Keratinocyte (primary cell): Measurements from ENCODE around the gene HNRNPLL. TPM values are rescaled to one million over a fixed set of nuclear protein-coding genes. Genes with fewer than 3 reads are reported as not detected.

Source experiments
- DNase-seq: peaks from one replicate; pipeline ENCODE4 v3.0.0-alpha.2; 2011; ENCODE audit warnings: low read depth, missing footprints, low spot score
- FAIRE-seq: peaks from 2 replicates; lab custom pipeline; 2011; peaks lifted over from hg19 to GRCh38; lab: Jason Lieb, UNC
- H2AFZ ChIP-seq: 2 replicates; pipeline ENCODE4 v1.6.0; 2012; ENCODE audit warnings: low read length, control low read depth, inconsistent platforms; ENCODE audit not compliant: control insufficient read depth
- H3K27ac ChIP-seq: 2 replicates; pipeline ENCODE4 v1.5.1; 2011; ENCODE audit warnings: low read length; ENCODE audit not compliant: control insufficient read depth, insufficient read depth
- H3K27me3 ChIP-seq: 3 replicates; pipeline ENCODE4 v1.6.0; 2011; ENCODE audit warnings: low read length; ENCODE audit not compliant: control insufficient read depth, insufficient read depth; ENCODE audit errors: extremely low read depth
- H3K36me3 ChIP-seq, 2 experiments: 2 replicates in 1 of 2; 3 replicates in 1 of 2; pipeline ENCODE4 v1.5.1; 2011; ENCODE audit warnings: low read length in 2 of 2, mild to moderate bottlenecking in 1 of 2; ENCODE audit not compliant: control insufficient read depth in 2 of 2, insufficient read depth in 2 of 2; ENCODE audit errors: extremely low read depth in 1 of 2
- H3K4me1 ChIP-seq: 3 replicates; pipeline ENCODE4 v1.5.1; 2011; ENCODE audit warnings: low read length; ENCODE audit not compliant: control insufficient read depth, insufficient read depth; ENCODE audit errors: extremely low read depth
- H3K4me2 ChIP-seq: 3 replicates; pipeline ENCODE4 v1.6.0; 2011; ENCODE audit warnings: low read depth, low read length; ENCODE audit not compliant: control insufficient read depth, insufficient read depth; ENCODE audit errors: extremely low read depth
- H3K4me3 ChIP-seq, 3 experiments: fragments of 200-600 bp in 1 of 3; sonication (generic) in 1 of 3; 2 replicates in 2 of 3; 3 replicates in 1 of 3; pipeline ENCODE4 v1.5.1; 2011 to 2016; ENCODE audit warnings: low read length in 3 of 3, mild to moderate bottlenecking in 3 of 3, control low read depth in 2 of 3, inconsistent platforms in 1 of 3, low read depth in 1 of 3, mixed read lengths in 1 of 3, mixed run types in 1 of 3, moderate library complexity in 1 of 3; ENCODE audit not compliant: control insufficient read depth in 2 of 3, insufficient read depth in 2 of 3; ENCODE audit errors: extremely low read depth in 1 of 3
- H3K79me2 ChIP-seq: 2 replicates; pipeline ENCODE4 v1.6.0; 2012; ENCODE audit warnings: low read length; ENCODE audit not compliant: control insufficient read depth, insufficient read depth
- H3K9ac ChIP-seq: 3 replicates; pipeline ENCODE4 v1.6.0; 2011; ENCODE audit warnings: low read length; ENCODE audit not compliant: control insufficient read depth, insufficient read depth; ENCODE audit errors: extremely low read depth
- H3K9me1 ChIP-seq: 3 replicates; pipeline ENCODE4 v1.6.0; 2011; ENCODE audit warnings: low read length; ENCODE audit not compliant: control insufficient read depth, insufficient read depth; ENCODE audit errors: extremely low read depth
- H3K9me3 ChIP-seq: 2 replicates; pipeline ENCODE4 v1.5.1; 2012; ENCODE audit warnings: low read depth, low read length; ENCODE audit not compliant: control insufficient read depth
- H4K20me1 ChIP-seq: 3 replicates; pipeline ENCODE4 v1.6.0; 2011; ENCODE audit warnings: low read length; ENCODE audit not compliant: control insufficient read depth, insufficient read depth; ENCODE audit errors: extremely low read depth
- EZH2 ChIP-seq: IDR thresholded peaks from one replicate; pipeline ENCODE4 v1.6.1; 2012; ENCODE audit warnings: inconsistent platforms, mild to moderate bottlenecking, low read length, moderate library complexity
- dilution Hi-C: fragments of 300-500 bp; cut with MboI; formaldehyde crosslinking; loops from one replicate; pipeline ENCODE4 v1.7.0; 2020; ENCODE audit warnings: low sequenced_read_pairs; ENCODE audit not compliant: extremely low pct_ligation_motif_present
- polyA plus RNA-seq, 5 experiments: library from polyadenylated mRNA; depleted of rRNA in 3 of 5; stranded (reverse) in 3 of 5; stranded (forward) in 1 of 5; unstranded in 1 of 5; fragments of >200 nt; gene quantifications; 1 replicate in 1 of 5; 2 replicates in 3 of 5; 3 replicates in 1 of 5; pipeline versions ENCODE4 v1.2.1 to v1.2.3, GENCODE V29; 2011 to 2012; ENCODE audit warnings: missing spikeins in 2 of 5, low read depth in 1 of 5, low replicate concordance in 1 of 5
- TF ChIP-seq, protein P1 (sequence below), 3 experiments: IDR thresholded peaks in 1 of 3; conservative IDR thresholded peaks in 1 of 3; optimal IDR thresholded peaks in 1 of 3; 2 replicates in 2 of 3; 3 replicates in 1 of 3; pipeline versions ENCODE3 to v1.5.1; 2011; ENCODE audit warnings: low read length in 3 of 3, mild to moderate bottlenecking in 3 of 3, moderate library complexity in 2 of 3, control low read depth in 1 of 3, inconsistent platforms in 1 of 3; ENCODE audit not compliant: insufficient read depth in 2 of 3; ENCODE audit errors: extremely low read depth in 1 of 3

Gene HNRNPLL
- polyA plus RNA-seq, 1 donor (not counting 4 experiments of a cell fraction or from before 2014, with no cell fraction given): 53.8 TPM

DNA sequence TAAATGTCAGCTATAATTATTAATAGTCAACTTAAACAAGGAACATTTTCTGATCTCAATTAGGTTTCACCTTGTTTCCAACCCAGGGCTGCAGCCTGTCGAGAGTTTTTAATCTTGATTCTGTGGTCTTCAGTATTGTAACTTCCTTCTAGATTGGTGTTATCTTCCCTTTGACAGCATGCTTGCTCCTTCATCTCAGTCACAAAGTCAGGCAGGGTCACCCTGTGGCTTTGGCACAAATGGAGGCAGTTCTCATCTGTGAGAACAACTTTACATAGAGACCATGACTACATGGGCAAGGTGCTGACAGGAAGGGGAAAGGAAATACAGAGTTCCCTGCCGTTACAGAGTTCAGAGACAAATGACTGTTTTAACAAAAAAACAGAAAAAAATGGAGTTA, 50.5 kb downstream of the HNRNPLL start:
- no peaks in the 10 kb centered on the region for H4K20me1 ChIP-seq
- no peak overlapping the region for H3K4me2 ChIP-seq
- no peaks in the 10 kb centered on the region for H3K27me3 ChIP-seq
- H3K4me1 ChIP-seq: no peaks in the 10 kb centered on the region
- TF ChIP-seq EZH2: no peak
- TF ChIP-seq, protein P1, sequence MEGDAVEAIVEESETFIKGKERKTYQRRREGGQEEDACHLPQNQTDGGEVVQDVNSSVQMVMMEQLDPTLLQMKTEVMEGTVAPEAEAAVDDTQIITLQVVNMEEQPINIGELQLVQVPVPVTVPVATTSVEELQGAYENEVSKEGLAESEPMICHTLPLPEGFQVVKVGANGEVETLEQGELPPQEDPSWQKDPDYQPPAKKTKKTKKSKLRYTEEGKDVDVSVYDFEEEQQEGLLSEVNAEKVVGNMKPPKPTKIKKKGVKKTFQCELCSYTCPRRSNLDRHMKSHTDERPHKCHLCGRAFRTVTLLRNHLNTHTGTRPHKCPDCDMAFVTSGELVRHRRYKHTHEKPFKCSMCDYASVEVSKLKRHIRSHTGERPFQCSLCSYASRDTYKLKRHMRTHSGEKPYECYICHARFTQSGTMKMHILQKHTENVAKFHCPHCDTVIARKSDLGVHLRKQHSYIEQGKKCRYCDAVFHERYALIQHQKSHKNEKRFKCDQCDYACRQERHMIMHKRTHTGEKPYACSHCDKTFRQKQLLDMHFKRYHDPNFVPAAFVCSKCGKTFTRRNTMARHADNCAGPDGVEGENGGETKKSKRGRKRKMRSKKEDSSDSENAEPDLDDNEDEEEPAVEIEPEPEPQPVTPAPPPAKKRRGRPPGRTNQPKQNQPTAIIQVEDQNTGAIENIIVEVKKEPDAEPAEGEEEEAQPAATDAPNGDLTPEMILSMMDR (optimal IDR thresholded peaks at IDR 0.05 in 1 of 3, IDR thresholded peaks at IDR 0.05 in 1 of 3, conservative IDR thresholded peaks at IDR 0.05 in 1 of 3; ENCODE audit: extremely low read depth in 1 of 3, insufficient read depth in 2 of 3, low read length in 3 of 3): no peak
- no peaks in the 10 kb centered on the region for H3K9me3 ChIP-seq
- no peaks in the 10 kb centered on the region for H3K9me1 ChIP-seq
- no peak for DNase-seq
- dilution Hi-C loops: loop anchor here (25.0 kb wide), 1 partner anchor 185 kb away; no protein-coding TSS in a partner anchor
- FAIRE-seq: no peak
- no peak overlapping the region for H3K9ac ChIP-seq
- no peak overlapping the region for H3K27ac ChIP-seq
- no peak overlapping the region for H3K4me3 ChIP-seq
- H3K36me3 ChIP-seq: peaks cover 0 to 3% of the 10 kb centered on the region in 2 experiments
- H2AFZ ChIP-seq: no peak overlapping the region
- no peaks in the 10 kb centered on the region for H3K79me2 ChIP-seq

DNA sequence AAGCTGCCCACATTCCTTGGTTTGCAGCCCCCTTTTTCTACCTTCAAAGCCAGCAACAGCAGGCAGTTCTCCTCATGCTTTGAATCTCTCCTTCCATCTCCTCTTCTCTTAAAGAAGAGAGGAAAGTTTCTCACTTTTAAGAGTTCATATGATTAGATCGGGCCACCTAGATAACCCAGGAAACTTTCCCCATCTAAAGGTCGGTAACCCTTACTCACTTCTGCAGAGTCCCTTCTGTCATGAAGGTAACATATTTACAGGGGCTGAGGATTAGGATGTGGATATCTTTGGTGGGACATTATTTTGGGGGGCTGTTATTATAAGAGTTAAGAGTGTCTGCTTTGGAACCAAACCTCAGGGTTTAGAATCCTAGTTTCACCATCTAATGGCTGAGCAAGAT, 51.0 kb downstream of the HNRNPLL start:
- H3K9me3 ChIP-seq: no peaks in the 10 kb centered on the region
- dilution Hi-C loops: loop anchor here (25.0 kb wide), 1 partner anchor 186 kb away; no protein-coding TSS in a partner anchor
- no peak overlapping the region for H3K9ac ChIP-seq
- TF ChIP-seq EZH2: no peak
- TF ChIP-seq, protein P1 (optimal IDR thresholded peaks at IDR 0.05 in 1 of 3, IDR thresholded peaks at IDR 0.05 in 1 of 3, conservative IDR thresholded peaks at IDR 0.05 in 1 of 3; ENCODE audit: extremely low read depth in 1 of 3, insufficient read depth in 2 of 3, low read length in 3 of 3): no peak
- no peaks in the 10 kb centered on the region for H3K27me3 ChIP-seq
- no peak overlapping the region for H3K27ac ChIP-seq
- no peaks in the 10 kb centered on the region for H4K20me1 ChIP-seq
- no peak overlapping the region for H3K4me2 ChIP-seq
- DNase-seq: no peak
- peaks cover 0 to 3% of the 10 kb centered on the region in 2 experiments for H3K36me3 ChIP-seq
- H3K4me1 ChIP-seq: no peaks in the 10 kb centered on the region
- no peak overlapping the region for H3K4me3 ChIP-seq
- no peaks in the 10 kb centered on the region for H3K9me1 ChIP-seq
- H2AFZ ChIP-seq: no peak overlapping the region
- H3K79me2 ChIP-seq: no peaks in the 10 kb centered on the region
- no peak for FAIRE-seq
